K562 (cell line): ENCODE measurements around the gene IRF1. TPM values are rescaled to one million over a fixed set of nuclear protein-coding genes. Genes with fewer than 3 reads are reported as not detected.

Source experiments
- ATAC-seq: fragments of 200-7000 bp; cut with Tn5 transposase; 3 replicates; pipeline ENCODE4 v1.9.1; 2020; ENCODE audit warnings: moderate library complexity
- BruUV-seq: library from RNA; stranded (reverse); fragments of 400-500 nt; replicated peaks from 2 replicates; lab custom pipeline; 2021; lab: Mats Ljungman, UMichigan
- CTCF ChIA-PET: fragments of 300-600 bp; formaldehyde crosslinking; extraction: SDS; loops from one replicate; lab custom pipeline; 2021; ENCODE audit warnings: low intra/inter-chr PET ratio; lab: Yijun Ruan, JAX
- POLR2A ChIA-PET: fragments of 300-600, 350-650 bp; sonication (Branson Sonifier 250); formaldehyde crosslinking; extraction: SDS; loops from one replicate; lab custom pipeline; 2021; ENCODE audit warnings: antibody characterized with exemption, inconsistent platforms; lab: Yijun Ruan, JAX
- DNase-seq, 4 experiments: peaks; one replicate each; pipeline versions ENCODE4 v3.0.0 to v3.0.0-alpha.2; 2011 to 2018; ENCODE audit warnings: low spot score in 3 of 4, mixed read lengths in 3 of 4; ENCODE audit errors: extremely low read depth in 1 of 4
- FAIRE-seq: peaks from 2 replicates; lab custom pipeline; 2011; peaks lifted over from hg19 to GRCh38; lab: Jason Lieb, UNC
- H2AFZ ChIP-seq: 2 replicates; pipeline ENCODE4 v1.6.0; 2011; ENCODE audit warnings: low read depth, low read length, control low read depth, inconsistent platforms
- H3K27ac ChIP-seq: fragments of 200-600 bp; 3 replicates; pipeline ENCODE4 v1.8.0; 2011; ENCODE audit warnings: low read depth, mild to moderate bottlenecking, control low read depth, inconsistent platforms, low read length, moderate library complexity, mixed read lengths; ENCODE audit errors: extremely low read depth
- H3K27me3 ChIP-seq, 2 experiments: fragments of 300-600 bp in 1 of 2; 2 replicates in 1 of 2; 3 replicates in 1 of 2; pipeline versions ENCODE4 v1.6.0 to v1.8.0; 2011; ENCODE audit warnings: inconsistent platforms in 2 of 2, low read length in 2 of 2, mild to moderate bottlenecking in 1 of 2, mixed read lengths in 1 of 2, moderate library complexity in 1 of 2; ENCODE audit not compliant: control insufficient read depth in 2 of 2, insufficient read depth in 2 of 2
- H3K36me3 ChIP-seq: fragments of 300-600 bp; 3 replicates; pipeline ENCODE4 v1.8.0; 2011; ENCODE audit warnings: mild to moderate bottlenecking, low read length, inconsistent platforms; ENCODE audit not compliant: control insufficient read depth, insufficient read depth
- H3K4me1 ChIP-seq, 2 experiments: fragments of 200-600 bp in 1 of 2; replicated peaks in 1 of 2; 2 replicates in 1 of 2; 3 replicates in 1 of 2; pipeline versions ENCODE4 v1.5.1 to v1.8.0; 2011; ENCODE audit warnings: inconsistent platforms in 2 of 2, low read length in 2 of 2, mild to moderate bottlenecking in 1 of 2, mixed read lengths in 1 of 2, moderate library complexity in 1 of 2; ENCODE audit not compliant: control insufficient read depth in 2 of 2, insufficient read depth in 2 of 2
- H3K4me2 ChIP-seq: 2 replicates; pipeline ENCODE4 v1.6.1; 2011; ENCODE audit warnings: low read length, control low read depth, inconsistent platforms, mixed read lengths; ENCODE audit not compliant: insufficient read depth
- H3K4me3 ChIP-seq: fragments of 200-600 bp; sonication (generic), shearing (Covaris generic); 2 replicates; pipeline ENCODE4 v1.5.1; 2016; ENCODE audit warnings: control low read depth, inconsistent platforms
- H3K79me2 ChIP-seq: fragments of 200-600 bp; 3 replicates; pipeline ENCODE4 v1.8.0; 2011; ENCODE audit warnings: low read length, inconsistent platforms; ENCODE audit not compliant: control insufficient read depth, insufficient read depth
- H3K9ac ChIP-seq, 2 experiments: 2 replicates each; pipeline versions ENCODE4 v1.6.0 to v1.6.1; 2011; ENCODE audit warnings: low read depth in 2 of 2, low read length in 2 of 2, control low read depth in 1 of 2, inconsistent platforms in 1 of 2, mild to moderate bottlenecking in 1 of 2, mixed read lengths in 1 of 2; ENCODE audit not compliant: insufficient read depth in 1 of 2
- H3K9me1 ChIP-seq: one replicate; pipeline ENCODE4 v1.6.0; 2011; ENCODE audit warnings: inconsistent platforms, mild to moderate bottlenecking, low read length, moderate library complexity; ENCODE audit not compliant: control insufficient read depth, insufficient read depth
- H3K9me3 ChIP-seq: replicated peaks from 2 replicates; pipeline ENCODE4 v1.5.1; 2011; ENCODE audit warnings: low read depth, low read length, inconsistent platforms; ENCODE audit not compliant: control insufficient read depth, insufficient read depth
- H4K20me1 ChIP-seq: replicated peaks from 2 replicates; pipeline ENCODE4 v1.6.1; 2011; ENCODE audit warnings: low read length, inconsistent platforms, mixed read lengths; ENCODE audit not compliant: control insufficient read depth, insufficient read depth
- HEY1 ChIP-seq: fragments of 250-450 bp; sonication (Bioruptor Pico); IDR thresholded peaks from 2 replicates; pipeline ENCODE4 v1.5.0; 2020; ENCODE audit warnings: mild to moderate bottlenecking, moderate library complexity, borderline replicate concordance
- MEIS2 ChIP-seq: fragments of 450-650 bp; IDR thresholded peaks from 2 replicates; pipeline ENCODE4 v1.6.1; 2014; ENCODE audit warnings: mild to moderate bottlenecking; ENCODE audit not compliant: partially characterized antibody
- SREBF2 ChIP-seq: sonication (generic); formaldehyde crosslinking; IDR thresholded peaks from 2 replicates; pipeline ENCODE4 v1.4.0; 2020; ENCODE audit warnings: mild to moderate bottlenecking, missing genetic modification reagents
- ZNF124 ChIP-seq: sonication (generic); formaldehyde crosslinking; IDR thresholded peaks from 2 replicates; pipeline ENCODE4 v1.8.1; 2022; ENCODE audit warnings: missing genetic modification reagents
- whole genome bisulfite sequencing: fragments of 100-300 bp; shearing (Covaris generic); methylation state at CpG from one replicate; pipeline ENCODE4 v1.1.6; 2016; ENCODE audit warnings: low coverage, mixed read lengths; ENCODE audit not compliant: insufficient coverage; ENCODE audit errors: missing lambda C conversion rate; 5-methylcytosine and 5-hydroxymethylcytosine counted together
- in situ Hi-C: fragments of 300-500 bp; cut with MboI; formaldehyde crosslinking; loops from 4 replicates; pipeline ENCODE4 v1.15.0; 2018; ENCODE audit warnings: inconsistent platforms, mixed read lengths
- intact Hi-C: fragments of 100-400 bp; cut with micrococcal nuclease; formaldehyde crosslinking; loops from 2 replicates; pipeline ENCODE4 v1.14.2; 2022
- polyA plus RNA-seq, 8 experiments: library from polyadenylated mRNA; depleted of rRNA in 4 of 8; stranded (reverse) in 5 of 8; unstranded in 3 of 8; fragments of >200 nt; fragmentation: Nextera tagmentation in 2 of 8; fragmentation: Illumina TruSeq in 1 of 8; extraction: Ambion mirVana in 2 of 8; extraction: Trizol in 1 of 8; gene quantifications; 2 replicates each; pipeline versions ENCODE4 v1.2.1 to v1.2.3, GENCODE V29; 2011 to 2014; ENCODE audit warnings: inconsistent platforms in 1 of 8, missing spikeins in 1 of 8
- total RNA-seq, 7 experiments: library from RNA; depleted of rRNA in 6 of 7; stranded (reverse); fragments of >200 nt in 6 of 7; fragmentation: Illumina TruSeq in 2 of 7; extraction: Trizol in 2 of 7; gene quantifications; 2 replicates each; pipeline versions ENCODE4 v1.2.1 to v1.2.3, GENCODE V29; 2011 to 2021; ENCODE audit warnings: low replicate concordance in 1 of 7

Gene IRF1
- total and polyA plus RNA-seq, 9 of the 15 experiments (the other 6 are each of a cell fraction or from before 2014, with no cell fraction given): 1.1 to 12.3 (median 5.9) TPM

DNA sequence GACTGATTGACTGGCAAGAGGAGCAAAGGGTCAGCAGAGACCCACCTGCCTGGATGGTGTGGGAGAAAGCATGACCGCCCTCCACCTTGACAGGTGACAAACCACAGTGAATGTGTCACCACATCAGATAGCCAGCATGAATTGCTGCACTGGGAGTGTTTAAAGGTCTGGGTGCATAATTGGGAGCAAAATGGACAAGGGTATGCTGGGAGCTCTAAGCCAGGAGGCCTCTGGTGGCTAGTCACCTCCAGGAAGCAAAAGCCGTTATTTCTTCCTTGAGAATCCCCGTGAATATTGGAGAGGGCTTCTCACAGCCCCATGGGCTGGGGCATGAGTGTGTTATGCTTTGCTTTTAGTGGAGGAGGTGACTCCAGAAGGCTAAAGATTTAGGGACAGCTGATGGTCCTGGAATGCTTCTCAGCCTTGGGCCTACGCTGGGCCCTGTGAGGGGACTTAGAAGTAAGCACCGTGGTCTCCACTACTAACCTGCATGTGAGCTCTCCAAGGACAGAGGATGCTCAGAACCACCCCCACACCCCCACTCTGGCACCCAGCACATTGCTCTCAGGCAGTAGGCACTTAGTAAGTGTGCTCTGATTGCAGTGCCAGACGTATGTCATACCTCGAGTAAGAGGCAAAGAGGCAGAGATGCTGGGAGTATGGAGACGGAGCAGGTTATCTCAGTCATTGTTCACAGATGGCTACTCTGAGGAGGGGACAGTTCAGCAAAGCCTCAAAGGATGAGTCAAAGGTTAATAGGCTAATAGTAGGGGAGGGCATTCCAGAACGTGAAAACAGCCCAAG, 9.1 kb upstream of the IRF1 start:
- Histone ChIP-seq H3K4me3 (no peak overlapping the region), H4K20me1 (no peaks in the 10 kb centered on the region), H3K27ac (no peak overlapping the region), H3K4me1 (peaks cover 28 to 50% of the 10 kb centered on the region in 2 experiments), H3K27me3 (no peaks in the 10 kb centered on the region), H3K4me2 (no peak overlapping the region), H3K9me1 (no peaks in the 10 kb centered on the region), H3K79me2 (no peaks in the 10 kb centered on the region), H3K9me3 (no peaks in the 10 kb centered on the region), H3K9ac (no peak overlapping the region), H3K36me3 (no peaks in the 10 kb centered on the region), H2AFZ (no peak overlapping the region)
- ATAC-seq: no peak
- in situ Hi-C loops (loop anchor here (5.0 to 10.0 kb wide), 3 partner anchors 115 to 432 kb away; no protein-coding TSS in a partner anchor), intact Hi-C loops (loop anchor here (2.0 kb wide), 2 partner anchors 261 to 319 kb away; no protein-coding TSS in a partner anchor)
- no TSS peak for BruUV-seq
- CTCF ChIA-PET: interaction anchor here (2.1 to 3.5 kb wide), 2 partner anchors 113 kb away, joined by 6 to 79 read pairs; no protein-coding TSS in a partner anchor
- 39% methylated on average over 9 of the region's 9 CpGs for WGBS
- FAIRE-seq: no peak
- TF ChIP-seq ZNF124 (CRISPR knock-in tag): no peak
- no peak for TF ChIP-seq HEY1 (CRISPR knock-in tag)
- no peak for TF ChIP-seq SREBF2 (CRISPR knock-in tag)
- peak; percentile 12 for TF ChIP-seq MEIS2
- POLR2A ChIA-PET: interaction anchor here (1.0 to 2.1 kb wide), 4 partner anchors 9 to 124 kb away, joined by 3 to 6 read pairs (median 3); partner anchors contain the start of gene IRF1
- DNase-seq: no peak
